ENCODE data around the gene SCARB1. TPM values are rescaled to one million over a fixed set of nuclear protein-coding genes. Genes with fewer than 3 reads are reported as not detected.
A peak's percentile ranks its signal among the peaks of the same experiment; 100 is the strongest.

Gene SCARB1
- total RNA-seq, 1 donor from 2014 or later = 21.5 TPM

DNA sequence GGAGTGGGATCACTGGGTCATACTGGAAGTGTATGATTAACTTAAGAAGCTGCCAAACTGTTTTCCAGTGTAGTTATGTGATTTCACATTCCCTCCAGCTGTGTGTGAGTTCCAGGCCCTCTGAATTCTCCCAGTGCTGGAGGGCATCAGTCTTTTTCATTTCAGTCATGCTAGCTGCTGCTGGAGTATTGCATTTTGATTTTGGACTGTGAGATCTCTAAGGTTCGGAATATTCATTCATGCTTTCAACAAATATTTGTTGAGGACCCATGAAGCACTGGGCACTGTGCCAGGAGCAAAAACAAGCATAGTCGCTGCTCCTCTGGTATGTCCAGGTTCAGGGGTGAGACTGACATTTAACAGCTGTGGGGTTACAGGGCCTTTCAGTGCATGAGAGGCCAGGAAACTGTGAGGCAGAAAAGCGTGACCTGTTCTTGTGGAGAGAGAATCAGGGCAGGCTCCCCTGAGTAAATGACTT is 133.2 kb downstream of the SCARB1 start:
- no peaks in the 10 kb centered on the region for H3K36me3 Mint-ChIP-seq (ENCODE audit: insufficient read depth)
- TF ChIP-seq, protein P1, sequence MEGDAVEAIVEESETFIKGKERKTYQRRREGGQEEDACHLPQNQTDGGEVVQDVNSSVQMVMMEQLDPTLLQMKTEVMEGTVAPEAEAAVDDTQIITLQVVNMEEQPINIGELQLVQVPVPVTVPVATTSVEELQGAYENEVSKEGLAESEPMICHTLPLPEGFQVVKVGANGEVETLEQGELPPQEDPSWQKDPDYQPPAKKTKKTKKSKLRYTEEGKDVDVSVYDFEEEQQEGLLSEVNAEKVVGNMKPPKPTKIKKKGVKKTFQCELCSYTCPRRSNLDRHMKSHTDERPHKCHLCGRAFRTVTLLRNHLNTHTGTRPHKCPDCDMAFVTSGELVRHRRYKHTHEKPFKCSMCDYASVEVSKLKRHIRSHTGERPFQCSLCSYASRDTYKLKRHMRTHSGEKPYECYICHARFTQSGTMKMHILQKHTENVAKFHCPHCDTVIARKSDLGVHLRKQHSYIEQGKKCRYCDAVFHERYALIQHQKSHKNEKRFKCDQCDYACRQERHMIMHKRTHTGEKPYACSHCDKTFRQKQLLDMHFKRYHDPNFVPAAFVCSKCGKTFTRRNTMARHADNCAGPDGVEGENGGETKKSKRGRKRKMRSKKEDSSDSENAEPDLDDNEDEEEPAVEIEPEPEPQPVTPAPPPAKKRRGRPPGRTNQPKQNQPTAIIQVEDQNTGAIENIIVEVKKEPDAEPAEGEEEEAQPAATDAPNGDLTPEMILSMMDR (IDR thresholded peaks at IDR 0.05; ENCODE audit: unreplicated experiment) = no peak
- no peak overlapping the region for H3K27ac Mint-ChIP-seq
- H3K4me3 Mint-ChIP-seq (ENCODE audit: low read depth) = no peak overlapping the region
- DNase-seq (ENCODE audit: low spot score, unreplicated experiment) = no peak
- peaks cover 32% of the 10 kb centered on the region for H3K4me1 Mint-ChIP-seq (ENCODE audit: low read depth)
- peaks cover 7% of the 10 kb centered on the region for H3K27me3 Mint-ChIP-seq
- no peaks in the 10 kb centered on the region for H3K9me3 Mint-ChIP-seq (ENCODE audit: low read depth)

DNA sequence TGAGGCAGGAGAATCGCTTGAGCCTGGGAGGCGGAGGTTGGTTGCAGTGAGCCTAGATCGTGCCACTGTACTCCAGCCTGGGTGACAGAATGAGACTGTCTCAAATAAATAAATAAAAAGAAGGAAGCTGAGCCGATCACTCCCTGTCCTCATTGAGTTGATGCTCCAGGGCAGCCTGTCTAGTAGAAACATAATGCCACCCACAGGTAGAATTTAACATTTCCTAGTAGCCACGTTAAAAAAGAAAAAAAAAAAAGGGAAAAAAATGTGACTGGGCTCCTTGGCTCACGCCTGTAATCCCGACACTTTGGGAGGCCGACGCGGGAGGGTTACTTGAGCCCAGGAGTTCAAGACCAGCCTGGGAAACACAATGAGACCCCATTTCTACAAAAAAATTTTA is 135.7 kb downstream of the SCARB1 start:
- no peak for DNase-seq (ENCODE audit: low spot score, unreplicated experiment)
- Mint-ChIP-seq H3K27ac (no peak overlapping the region), H3K4me1 (ENCODE audit: low read depth) (peaks cover 28% of the 10 kb centered on the region), H3K9me3 (ENCODE audit: low read depth) (no peaks in the 10 kb centered on the region), H3K36me3 (ENCODE audit: insufficient read depth) (no peaks in the 10 kb centered on the region), H3K4me3 (ENCODE audit: low read depth) (no peak overlapping the region), H3K27me3 (peaks cover 9% of the 10 kb centered on the region)
- TF ChIP-seq, protein P1 (IDR thresholded peaks at IDR 0.05; ENCODE audit: unreplicated experiment) = no peak

DNA sequence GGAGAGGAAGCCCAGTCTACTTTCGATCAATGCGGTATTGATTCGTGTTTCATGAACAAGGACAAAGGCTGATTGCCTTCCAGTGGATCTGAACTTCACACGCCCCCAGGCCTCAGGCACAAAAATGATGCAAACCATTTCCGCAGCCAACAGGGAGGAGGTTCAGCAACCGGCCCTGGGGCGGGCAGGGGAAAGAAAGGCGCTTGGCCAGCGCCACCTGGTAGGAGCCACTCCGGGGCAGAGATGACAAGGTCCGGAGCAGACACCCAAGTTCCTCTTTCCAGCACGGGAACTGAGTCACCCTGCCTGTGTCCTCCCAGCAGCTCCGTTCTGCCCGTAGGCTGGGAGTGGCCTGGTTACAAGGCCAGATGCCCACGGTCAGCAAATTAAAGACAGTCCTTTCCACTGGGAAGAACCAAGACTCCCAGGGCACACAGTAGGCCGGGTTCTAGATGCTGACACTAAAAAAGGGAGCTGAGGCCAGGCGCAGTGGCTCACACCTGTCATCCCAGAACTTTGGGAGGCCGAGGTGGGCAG is 136.3 kb downstream of the SCARB1 start:
- Mint-ChIP-seq H3K4me1 (ENCODE audit: low read depth) (peaks cover 24% of the 10 kb centered on the region), H3K27ac (peak overlapping the region; percentile 94), H3K36me3 (ENCODE audit: insufficient read depth) (no peaks in the 10 kb centered on the region), H3K27me3 (peaks cover 5% of the 10 kb centered on the region), H3K9me3 (ENCODE audit: low read depth) (no peaks in the 10 kb centered on the region), H3K4me3 (ENCODE audit: low read depth) (no peak overlapping the region)
- TF ChIP-seq, protein P1 (IDR thresholded peaks at IDR 0.05; ENCODE audit: unreplicated experiment) = no peak
- no peak for DNase-seq (ENCODE audit: low spot score, unreplicated experiment)

Other genes with a start within 250 kb of the SCARB1 start
- gene UBC, start 50.8 kb upstream of the SCARB1 start, total RNA-seq = 630 and 645 TPM in 2 replicates
- 21.2 and 22.1 TPM in 2 replicates for gene DHX37, start 125.3 kb upstream of the SCARB1 start, total RNA-seq
- 11.1 and 12.0 TPM in 2 replicates for gene BRI3BP, start 129.8 kb upstream of the SCARB1 start, total RNA-seq
- gene AACS, start 201.6 kb upstream of the SCARB1 start, total RNA-seq = 38.8 and 40.1 TPM in 2 replicates

Measured in progenitor cell of endocrine pancreas (in vitro differentiated cells).